ENCODE results near the gene UBE3D.

DNA sequence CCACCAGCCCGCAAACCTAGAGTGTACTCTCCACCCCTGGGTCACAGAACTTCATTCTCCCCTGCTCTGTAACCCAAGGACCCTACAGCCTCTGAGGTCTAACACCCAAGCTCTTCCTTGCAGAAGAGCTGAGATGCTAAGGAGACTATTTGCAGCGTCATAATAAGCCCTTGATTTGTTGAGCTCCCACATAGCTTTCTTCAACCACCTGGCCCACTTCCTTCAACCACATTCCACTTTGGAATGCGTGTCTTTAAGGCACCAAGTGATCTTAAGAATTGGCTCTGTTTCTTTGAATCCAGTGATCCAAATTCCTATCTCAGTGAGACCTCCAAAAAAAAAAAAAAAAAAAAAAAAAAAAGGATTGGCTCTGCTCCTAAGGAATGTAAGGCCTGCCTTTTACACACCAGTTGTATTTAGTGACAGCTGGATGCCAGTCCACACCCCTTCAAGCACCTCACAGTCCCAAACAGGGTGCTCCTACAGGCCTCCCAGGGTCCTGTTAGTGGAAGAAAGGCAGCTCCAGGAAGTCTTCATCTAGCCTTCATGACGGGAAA lies 106.2 kb downstream of the UBE3D start:
- TF ChIP-seq, protein P1, sequence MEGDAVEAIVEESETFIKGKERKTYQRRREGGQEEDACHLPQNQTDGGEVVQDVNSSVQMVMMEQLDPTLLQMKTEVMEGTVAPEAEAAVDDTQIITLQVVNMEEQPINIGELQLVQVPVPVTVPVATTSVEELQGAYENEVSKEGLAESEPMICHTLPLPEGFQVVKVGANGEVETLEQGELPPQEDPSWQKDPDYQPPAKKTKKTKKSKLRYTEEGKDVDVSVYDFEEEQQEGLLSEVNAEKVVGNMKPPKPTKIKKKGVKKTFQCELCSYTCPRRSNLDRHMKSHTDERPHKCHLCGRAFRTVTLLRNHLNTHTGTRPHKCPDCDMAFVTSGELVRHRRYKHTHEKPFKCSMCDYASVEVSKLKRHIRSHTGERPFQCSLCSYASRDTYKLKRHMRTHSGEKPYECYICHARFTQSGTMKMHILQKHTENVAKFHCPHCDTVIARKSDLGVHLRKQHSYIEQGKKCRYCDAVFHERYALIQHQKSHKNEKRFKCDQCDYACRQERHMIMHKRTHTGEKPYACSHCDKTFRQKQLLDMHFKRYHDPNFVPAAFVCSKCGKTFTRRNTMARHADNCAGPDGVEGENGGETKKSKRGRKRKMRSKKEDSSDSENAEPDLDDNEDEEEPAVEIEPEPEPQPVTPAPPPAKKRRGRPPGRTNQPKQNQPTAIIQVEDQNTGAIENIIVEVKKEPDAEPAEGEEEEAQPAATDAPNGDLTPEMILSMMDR (IDR thresholded peaks at IDR 0.05), result no peak
- no peak for TF ChIP-seq POLR2A (IDR thresholded peaks at IDR 0.05)

Measured in testis (tissue), 2 donors.